Measurements from ENCODE around the gene CCDC183. TPM values are rescaled to one million over a fixed set of nuclear protein-coding genes. Genes with fewer than 3 reads are reported as not detected.
"Not testable (repeated sequence)": the region's sequence is repeated elsewhere in the genome, so short reads cannot be mapped to it uniquely, and the experiment has no call there.

CCDC183 gene
- polyA plus RNA-seq, 1 donor = 1.9 TPM

- no peak for DNase-seq (ENCODE audit: low read depth)
These were observed 42.4 kb downstream of the CCDC183 start for GRCh38 chr9:136838314-136839228.

DNA sequence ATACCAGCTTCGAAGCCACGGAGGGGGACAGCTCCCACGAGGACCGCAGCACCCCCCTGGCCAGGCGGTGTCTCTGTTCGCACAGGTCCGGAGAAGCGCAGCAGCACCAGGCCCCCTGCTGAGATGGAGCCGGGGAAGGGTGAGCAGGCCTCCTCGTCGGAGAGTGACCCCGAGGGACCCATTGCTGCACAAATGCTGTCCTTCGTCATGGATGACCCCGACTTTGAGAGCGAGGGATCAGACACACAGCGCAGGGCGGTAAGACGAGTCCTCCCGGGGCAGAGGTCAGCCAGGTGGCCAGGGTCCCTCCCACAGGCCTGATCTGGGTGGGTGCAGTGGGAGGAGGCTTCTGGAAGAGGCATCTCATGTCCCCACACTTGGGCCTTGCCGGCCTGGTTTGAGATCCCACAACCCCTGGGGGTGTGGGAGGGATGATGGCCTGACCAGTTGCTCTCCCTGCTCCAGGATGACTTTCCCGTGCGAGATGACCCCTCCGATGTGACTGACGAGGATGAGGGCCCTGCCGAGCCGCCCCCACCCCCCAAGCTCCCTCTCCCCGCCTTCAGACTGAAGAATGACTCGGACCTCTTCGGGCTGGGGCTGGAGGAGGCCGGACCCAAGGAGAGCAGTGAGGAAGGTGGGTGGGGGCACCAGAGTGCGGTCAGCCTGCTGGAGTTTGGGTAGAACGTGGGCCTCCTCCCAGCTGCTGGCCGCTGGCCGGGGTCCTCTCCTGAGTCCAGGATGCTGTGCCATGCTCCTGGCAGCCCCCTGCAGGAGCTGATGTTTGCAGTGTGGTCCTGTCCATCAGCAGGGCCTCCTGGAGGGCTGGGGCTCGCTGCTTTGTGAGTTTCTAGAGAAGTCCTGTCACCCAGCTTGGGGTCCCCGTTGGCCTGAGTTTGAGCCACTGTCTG, 43.3 kb downstream of the CCDC183 start:
- no peak for DNase-seq (ENCODE audit: low read depth)

DNA sequence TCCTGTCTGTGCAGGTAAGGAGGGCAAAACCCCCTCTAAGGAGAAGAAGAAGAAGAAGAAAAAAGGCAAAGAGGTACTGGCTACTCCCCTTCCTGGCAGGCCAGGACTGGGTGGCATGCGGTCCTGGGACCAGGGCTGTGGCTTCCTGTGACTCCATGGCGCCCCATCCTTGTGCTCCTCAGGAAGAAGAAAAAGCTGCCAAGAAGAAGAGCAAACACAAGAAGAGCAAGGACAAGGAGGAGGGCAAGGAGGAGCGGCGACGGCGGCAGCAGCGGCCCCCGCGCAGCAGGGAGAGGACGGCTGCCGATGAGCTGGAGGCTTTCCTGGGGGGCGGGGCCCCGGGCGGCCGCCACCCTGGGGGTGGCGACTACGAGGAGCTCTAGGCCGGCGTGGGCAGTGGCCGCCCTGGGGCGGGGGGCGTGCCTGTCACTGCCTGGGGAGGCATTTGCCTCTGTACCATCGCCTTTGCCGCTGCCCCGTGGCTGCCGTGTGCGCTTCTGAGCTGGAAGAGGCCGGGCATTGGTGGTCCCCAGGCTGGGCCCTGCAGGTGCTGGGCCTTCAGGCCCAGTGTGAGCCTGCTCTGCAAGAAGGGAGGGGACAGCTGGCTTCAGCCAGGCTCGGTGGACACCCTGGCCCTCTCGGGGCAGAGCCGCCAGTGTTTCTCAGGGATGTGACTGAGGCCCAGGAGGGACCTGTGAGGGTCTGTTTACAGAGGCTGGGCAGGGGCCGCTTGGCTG, 44.2 kb downstream of the CCDC183 start:
- no peak for DNase-seq (ENCODE audit: low read depth)

DNA sequence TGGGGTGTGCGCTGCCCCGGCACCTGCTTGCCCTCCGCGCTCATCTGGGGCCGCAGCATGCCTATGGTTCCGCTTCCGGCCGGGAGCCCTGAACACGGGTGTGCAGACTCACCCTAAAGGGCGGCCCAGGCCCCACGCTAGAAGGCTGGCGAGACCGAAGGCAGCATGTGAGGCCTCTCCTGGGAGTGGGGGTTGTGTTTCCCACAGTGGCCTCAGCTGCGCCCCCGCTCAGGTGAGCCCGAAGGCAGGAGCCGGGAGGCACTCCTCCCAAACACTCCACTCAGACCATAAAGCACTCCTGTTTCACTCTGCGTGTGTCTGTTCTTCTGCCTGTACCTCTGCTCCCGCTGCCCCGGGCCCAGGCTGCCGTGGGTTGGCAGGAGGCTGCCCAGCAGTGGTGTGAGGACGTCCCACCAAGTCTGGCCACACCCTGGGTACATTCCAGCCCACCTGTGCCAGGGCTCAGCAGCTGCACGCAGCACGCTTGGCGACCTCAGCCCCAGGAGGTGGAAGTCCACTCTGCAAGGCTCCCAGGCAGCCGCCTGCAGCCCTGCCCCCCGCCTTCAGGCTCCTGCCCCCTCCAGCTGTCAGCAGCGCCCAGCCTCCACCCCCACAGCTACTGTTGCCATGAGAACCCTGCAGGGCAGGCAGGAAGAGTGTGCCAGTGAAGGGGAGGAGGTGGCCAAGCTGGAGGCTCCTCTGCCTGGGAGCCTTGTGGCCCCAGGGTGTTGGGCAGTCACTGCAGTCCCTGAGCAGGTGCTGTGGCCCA, 44.9 kb downstream of the CCDC183 start:
- DNase-seq (ENCODE audit: low read depth) = no peak

GRCh38 chr9:136841646-136842379, 45.7 kb downstream of the CCDC183 start:
- not testable (repeated sequence) for DNase-seq (ENCODE audit: low read depth)

GRCh38 chr9:136842380-136842948, 46.3 kb downstream of the CCDC183 start, which contains the start of gene AJM1:
Gene AJM1 (plus strand): TSS chr9:136842478. CDS start chr9:136844415, 1,937 bp downstream.
- not testable (repeated sequence) for DNase-seq (ENCODE audit: low read depth)

GRCh38 chr9:136843159-136843800, 47.1 kb downstream of the CCDC183 start:
- DNase-seq (ENCODE audit: low read depth) = not testable (repeated sequence)

DNA sequence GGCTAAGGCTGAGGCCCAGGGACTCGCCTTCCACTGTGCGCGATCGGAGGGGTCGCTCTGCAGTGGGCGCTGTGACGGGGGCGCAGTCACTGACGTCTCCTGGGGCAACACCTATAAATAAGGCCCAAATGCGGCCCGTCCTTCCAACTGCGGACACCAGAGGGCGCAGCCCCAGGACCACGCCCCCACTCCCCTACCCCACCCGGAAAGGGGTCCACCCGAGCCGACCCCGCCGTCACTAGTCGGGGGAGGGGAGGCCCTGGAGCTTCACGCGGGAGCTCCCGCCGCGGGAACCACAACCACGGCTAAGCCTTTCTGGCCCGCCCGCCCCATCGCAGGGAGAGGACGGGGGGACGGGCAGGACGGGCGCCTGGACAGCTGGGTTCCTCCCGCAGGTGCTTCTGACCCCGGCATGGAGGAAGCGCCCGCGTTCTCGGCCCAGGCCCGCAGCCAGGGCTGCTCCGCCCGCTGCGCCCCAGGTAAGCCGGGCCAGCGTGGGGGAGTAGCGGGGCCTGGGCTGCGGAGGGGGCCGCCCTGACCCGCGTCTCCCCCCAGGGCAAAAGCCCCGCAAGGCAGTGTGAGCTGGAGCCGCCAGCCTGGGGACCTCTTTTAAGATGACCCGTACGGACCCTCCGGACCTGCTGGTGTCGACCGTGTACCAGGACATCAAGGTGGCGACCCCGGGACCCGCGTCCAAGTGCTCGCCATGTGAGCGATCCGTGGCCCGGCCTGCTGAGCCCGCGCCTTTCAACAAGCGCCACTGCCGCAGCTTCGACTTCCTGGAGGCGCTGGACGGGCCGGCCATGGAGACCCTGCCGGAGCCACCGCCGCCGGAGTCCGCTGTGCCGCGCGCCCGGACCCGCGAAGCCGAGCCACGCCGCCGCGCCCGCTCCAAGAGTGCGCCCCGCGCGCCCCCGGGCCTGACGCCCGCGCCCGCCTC, 47.9 kb downstream of the CCDC183 start:
- not testable (repeated sequence) for DNase-seq (ENCODE audit: low read depth)

- no peak for DNase-seq (ENCODE audit: low read depth)
These were observed 48.8 kb downstream of the CCDC183 start for GRCh38 chr9:136844761-136845464.

DNA sequence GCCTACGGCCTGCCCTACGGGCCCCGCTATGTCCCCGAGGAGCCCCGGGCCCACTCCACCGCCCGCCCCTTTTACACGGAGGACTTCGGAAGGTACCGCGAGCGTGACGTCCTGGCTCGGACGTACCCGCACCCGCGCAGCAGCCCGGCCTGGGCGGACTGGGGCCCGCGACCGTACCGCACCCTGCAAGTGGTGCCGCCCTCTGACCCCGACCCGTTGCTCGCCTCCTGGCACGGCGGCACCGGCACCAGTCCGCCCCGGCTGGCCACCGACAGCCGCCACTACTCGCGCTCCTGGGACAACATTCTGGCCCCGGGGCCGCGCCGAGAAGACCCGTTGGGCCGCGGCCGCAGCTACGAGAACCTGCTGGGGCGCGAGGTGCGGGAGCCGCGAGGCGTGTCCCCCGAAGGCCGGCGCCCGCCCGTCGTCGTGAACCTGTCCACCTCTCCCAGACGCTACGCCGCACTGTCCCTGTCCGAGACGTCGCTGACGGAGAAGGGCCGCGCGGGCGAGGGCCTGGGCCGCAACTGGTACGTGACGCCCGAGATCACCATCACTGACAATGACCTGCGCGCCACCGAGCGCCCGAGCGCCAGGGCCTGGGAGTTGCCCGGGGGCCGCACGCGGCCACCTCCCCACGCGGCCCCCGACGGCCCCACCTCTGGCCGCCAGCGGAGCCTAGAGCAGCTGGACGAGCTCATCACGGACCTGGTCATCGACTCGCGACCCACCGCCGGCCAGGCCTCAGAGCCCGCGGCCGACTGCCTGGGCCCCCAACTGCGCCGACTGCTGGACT, 49.5 kb downstream of the CCDC183 start:
- DNase-seq (ENCODE audit: low read depth) = no peak

GRCh38 chr9:136846376-136847087, 50.4 kb downstream of the CCDC183 start:
- DNase-seq (ENCODE audit: low read depth) = no peak

- no peak for DNase-seq (ENCODE audit: low read depth)
These were observed 51.1 kb downstream of the CCDC183 start for GRCh38 chr9:136847088-136847825.

- DNase-seq (ENCODE audit: low read depth) = no peak
These were observed 51.8 kb downstream of the CCDC183 start for GRCh38 chr9:136847826-136848392.

DNA sequence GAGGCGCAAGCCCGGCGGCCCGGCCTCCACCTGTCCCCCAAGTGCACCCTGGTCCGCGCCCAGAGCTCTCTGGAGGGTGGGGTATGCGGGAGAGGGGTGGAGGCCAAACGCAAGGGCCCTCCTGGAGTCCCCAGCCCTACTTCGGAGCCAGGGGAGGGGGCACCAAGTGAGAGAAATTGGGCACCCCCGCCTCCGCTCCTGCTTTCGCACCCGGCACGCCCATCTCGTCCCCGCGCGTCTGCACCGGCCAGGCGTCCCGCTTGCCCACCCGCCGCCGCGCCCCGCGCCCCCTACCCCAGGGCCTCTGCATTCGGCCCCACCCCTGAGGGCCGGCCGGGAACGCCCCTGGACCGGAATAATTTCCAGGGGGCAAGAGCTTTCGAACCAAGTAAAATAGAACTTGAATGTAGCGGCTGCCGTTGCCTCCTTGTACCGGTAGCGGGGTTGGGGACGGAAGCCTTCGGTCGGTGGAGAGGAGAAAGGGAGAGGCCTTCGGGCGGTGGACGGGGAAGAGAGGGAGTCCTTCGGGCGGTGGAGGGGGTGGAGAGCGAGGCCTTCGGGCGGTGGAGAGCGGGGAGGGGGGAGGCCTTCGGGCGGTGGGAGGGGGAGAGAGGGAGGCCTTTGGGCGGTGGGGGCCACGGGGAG, 52.4 kb downstream of the CCDC183 start:
- DNase-seq (ENCODE audit: low read depth) = no peak
